Stimulated activated CD4-positive, alpha-beta T cell treated with anti-CD3 and anti-CD28 coated beads, Interleukin-4, amount 100 ng/mL, for 24 hours (primary cell): ENCODE data around the gene TMEM50A.
"Not testable (repeated sequence)": the region's sequence is repeated elsewhere in the genome, so short reads cannot be mapped to it uniquely, and the experiment has no call there.

ENCODE experiments used
- DNase-seq: peaks from one replicate; pipeline ENCODE4 v3.0.0-alpha.2; 2020

Gene TMEM50A

GRCh38 chr1:25389721-25390120 lies 51.6 kb downstream of the TMEM50A start:
- DNase-seq, result not testable (repeated sequence)

- no peak for DNase-seq
Observed at GRCh38 chr1:25392841-25393240, 54.7 kb downstream of the TMEM50A start.

DNA sequence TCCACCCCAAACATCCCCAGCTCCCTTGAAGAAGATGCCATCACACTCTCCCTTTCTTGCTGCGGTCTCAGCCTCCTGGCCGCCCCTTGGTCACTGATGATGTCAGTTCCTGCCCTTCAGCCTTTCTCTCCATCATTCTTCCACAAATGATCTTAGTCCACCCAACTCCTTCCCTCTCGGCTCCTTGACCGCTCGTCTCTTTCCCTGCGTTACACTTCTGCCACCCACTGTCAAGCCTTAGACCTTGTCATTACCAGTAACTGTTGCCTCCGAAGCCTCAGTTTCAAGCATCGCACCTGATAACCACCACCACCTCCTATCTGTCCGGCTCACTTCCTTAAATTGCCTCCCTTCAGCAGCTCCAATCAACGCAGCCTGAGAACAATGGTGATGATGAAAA lies 59.4 kb downstream of the TMEM50A start:
- not testable (repeated sequence) for DNase-seq

- DNase-seq, result not testable (repeated sequence)
Observed at GRCh38 chr1:25398079-25398478, 59.9 kb downstream of the TMEM50A start.

DNA sequence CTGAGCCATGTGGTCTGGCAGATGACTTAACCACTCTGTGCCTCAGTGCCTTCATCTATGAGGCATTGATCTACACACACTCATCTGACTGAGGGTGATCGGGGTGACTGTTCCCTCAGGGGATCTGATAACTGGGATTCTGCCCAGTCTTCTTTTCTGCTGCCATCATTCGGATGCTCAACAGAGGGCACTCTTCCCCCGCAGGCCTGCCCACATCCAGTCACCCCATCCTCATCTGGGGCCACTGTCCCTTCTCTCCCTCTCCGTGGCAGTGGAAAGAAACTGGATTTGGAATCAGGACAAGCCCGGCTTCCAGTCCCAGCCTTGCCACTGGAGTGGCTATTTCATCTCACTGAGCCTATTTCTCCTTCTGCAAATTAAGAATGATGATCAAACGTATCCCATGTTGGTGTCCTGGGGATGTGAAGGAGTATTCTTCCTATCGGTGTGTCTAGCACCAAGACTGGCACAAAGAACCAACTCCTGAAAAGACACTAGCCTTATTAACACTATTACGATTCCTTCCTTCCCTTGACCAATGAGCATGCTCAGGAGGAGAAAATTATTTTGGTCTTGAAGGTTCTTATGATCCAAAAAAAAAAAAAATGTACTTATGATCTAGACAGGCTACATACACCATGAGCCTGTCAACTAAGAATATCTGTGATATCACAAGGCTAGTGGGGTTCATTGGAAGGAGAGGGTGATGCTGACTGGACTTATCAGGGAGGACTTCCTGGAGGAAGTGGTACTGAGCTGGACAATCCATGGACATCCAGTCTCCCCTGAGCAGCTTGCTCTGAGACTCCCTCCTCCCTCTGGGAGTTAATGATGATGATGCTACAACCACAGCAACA lies 65.0 kb downstream of the TMEM50A start:
- DNase-seq, result peak; percentile 9

GRCh38 chr1:25405731-25406305 lies 67.7 kb downstream of the TMEM50A start:
- not testable (repeated sequence) for DNase-seq

- DNase-seq, result not testable (repeated sequence)
Observed at GRCh38 chr1:25409641-25410427, 71.7 kb downstream of the TMEM50A start.
